ENCODE measurements around the gene MOB3B.
"Not testable (repeated sequence)": the region's sequence is repeated elsewhere in the genome, so short reads cannot be mapped to it uniquely, and the experiment has no call there.

Gene MOB3B

GRCh38 chr9:27475057-27475595 lies 54.5 kb downstream of the MOB3B start:
- DNase-seq (ENCODE audit: low spot score): no peak

- no peak for DNase-seq (ENCODE audit: low spot score)
Observed at GRCh38 chr9:27474305-27474704, 55.3 kb downstream of the MOB3B start.

GRCh38 chr9:27473111-27473529 lies 56.5 kb downstream of the MOB3B start:
- no peak for DNase-seq (ENCODE audit: low spot score)

GRCh38 chr9:27472195-27472594 lies 57.4 kb downstream of the MOB3B start:
- no peak for DNase-seq (ENCODE audit: low spot score)

GRCh38 chr9:27471789-27472188 lies 57.8 kb downstream of the MOB3B start:
- no peak for DNase-seq (ENCODE audit: low spot score)

- no peak for DNase-seq (ENCODE audit: low spot score)
Observed at GRCh38 chr9:27471366-27471765, 58.2 kb downstream of the MOB3B start.

GRCh38 chr9:27470291-27470856 lies 59.2 kb downstream of the MOB3B start:
- no peak for DNase-seq (ENCODE audit: low spot score)

- no peak for DNase-seq (ENCODE audit: low spot score)
Observed at GRCh38 chr9:27469550-27469949, 60.1 kb downstream of the MOB3B start.

- no peak for DNase-seq (ENCODE audit: low spot score)
Observed at GRCh38 chr9:27468462-27469110, 61.0 kb downstream of the MOB3B start.

GRCh38 chr9:27468000-27468399 lies 61.6 kb downstream of the MOB3B start:
- no peak for DNase-seq (ENCODE audit: low spot score)

- no peak for DNase-seq (ENCODE audit: low spot score)
Observed at GRCh38 chr9:27467486-27467885, 62.1 kb downstream of the MOB3B start.

GRCh38 chr9:27466516-27466915 lies 63.1 kb downstream of the MOB3B start:
- not testable (repeated sequence) for DNase-seq (ENCODE audit: low spot score)

GRCh38 chr9:27464950-27465349 lies 64.7 kb downstream of the MOB3B start:
- DNase-seq (ENCODE audit: low spot score): not testable (repeated sequence)

GRCh38 chr9:27462846-27463245 lies 66.8 kb downstream of the MOB3B start:
- no peak for DNase-seq (ENCODE audit: low spot score)

GRCh38 chr9:27462434-27462833 lies 67.2 kb downstream of the MOB3B start:
- no peak for DNase-seq (ENCODE audit: low spot score)

GRCh38 chr9:27460226-27461023 lies 69.2 kb downstream of the MOB3B start:
- DNase-seq (ENCODE audit: low spot score): no peak

GRCh38 chr9:27457445-27457844 lies 72.2 kb downstream of the MOB3B start:
- no peak for DNase-seq (ENCODE audit: low spot score)

- DNase-seq (ENCODE audit: low spot score): no peak
Observed at GRCh38 chr9:27453860-27454553, 75.6 kb downstream of the MOB3B start.

GRCh38 chr9:27451207-27451797 lies 78.3 kb downstream of the MOB3B start:
- DNase-seq (ENCODE audit: low spot score): no peak

GRCh38 chr9:27450752-27451151 lies 78.9 kb downstream of the MOB3B start:
- no peak for DNase-seq (ENCODE audit: low spot score)

GRCh38 chr9:27448356-27448755 lies 81.3 kb downstream of the MOB3B start:
- not testable (repeated sequence) for DNase-seq (ENCODE audit: low spot score)
